ENCODE measurements around the gene OMA1.
"Not testable (repeated sequence)": the region's sequence is repeated elsewhere in the genome, so short reads cannot be mapped to it uniquely, and the experiment has no call there.

Gene OMA1

GRCh38 chr1:58573705-58574591 is 27.4 kb upstream of the OMA1 start:
- peak in 1 of 2 donors; percentile 32 for DNase-seq (ENCODE audit: low read depth in 2 of 2)

DNA sequence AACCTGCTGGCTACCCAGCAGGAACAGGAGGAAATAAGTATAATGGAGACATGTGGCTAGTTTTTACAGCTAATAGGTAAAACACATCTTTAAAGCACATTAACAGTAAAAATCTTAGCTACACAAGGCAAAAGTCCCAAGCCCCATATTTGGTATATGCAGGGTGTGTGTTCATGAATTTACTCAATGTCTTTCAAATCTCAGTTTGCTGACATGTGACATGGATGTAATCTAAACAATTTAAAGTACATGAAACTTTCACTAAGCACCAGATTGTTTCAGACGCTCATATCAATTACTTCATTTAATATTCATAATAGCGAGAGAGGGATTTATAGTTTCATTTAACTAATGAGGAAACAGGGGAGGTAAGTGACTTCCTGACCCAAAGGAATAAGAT is 26.6 kb upstream of the OMA1 start:
- DNase-seq (ENCODE audit: low read depth in 2 of 2): no peak

DNA sequence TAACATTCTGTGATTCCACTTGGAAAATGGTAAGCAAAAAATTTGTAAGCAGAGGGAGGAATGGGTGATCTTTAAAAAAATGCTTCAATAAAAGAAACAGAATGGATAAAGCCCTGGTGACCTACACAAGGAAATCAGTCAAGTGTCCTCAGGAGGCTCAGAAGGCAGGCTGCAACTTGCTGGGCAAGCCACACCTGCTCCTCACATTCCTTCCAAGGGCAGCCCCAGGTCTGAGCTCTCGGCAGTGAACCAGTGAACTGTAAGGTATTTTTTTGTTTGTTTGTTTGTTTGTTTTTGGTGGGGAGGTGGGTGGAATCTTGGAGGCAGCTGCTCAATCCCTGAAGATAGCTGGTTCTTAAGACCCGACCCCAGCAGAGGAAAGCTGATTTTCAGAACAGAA is 26.2 kb upstream of the OMA1 start:
- no peak for DNase-seq (ENCODE audit: low read depth in 2 of 2)

DNA sequence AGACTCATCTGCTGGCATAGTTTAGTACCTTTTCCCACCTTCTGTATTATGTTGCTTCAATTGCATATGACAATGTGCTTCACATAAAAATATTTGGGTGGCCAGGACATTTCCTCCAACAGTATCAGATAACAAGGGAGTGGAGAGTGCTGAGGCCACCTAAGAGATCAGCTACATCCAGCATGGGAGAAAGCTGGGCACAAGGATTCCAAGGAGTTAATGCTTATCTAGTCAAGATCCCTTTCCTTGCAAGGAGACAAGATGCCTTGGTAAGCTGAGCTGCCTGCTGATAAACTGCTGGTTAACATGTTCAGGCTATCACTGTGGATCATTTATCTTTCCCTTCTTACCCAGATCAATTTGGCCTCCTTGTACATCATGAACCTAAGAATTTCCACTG is 25.1 kb upstream of the OMA1 start:
- DNase-seq (ENCODE audit: low read depth in 2 of 2): no peak

GRCh38 chr1:58570817-58571216 is 24.3 kb upstream of the OMA1 start:
- DNase-seq (ENCODE audit: low read depth in 2 of 2): no peak

DNA sequence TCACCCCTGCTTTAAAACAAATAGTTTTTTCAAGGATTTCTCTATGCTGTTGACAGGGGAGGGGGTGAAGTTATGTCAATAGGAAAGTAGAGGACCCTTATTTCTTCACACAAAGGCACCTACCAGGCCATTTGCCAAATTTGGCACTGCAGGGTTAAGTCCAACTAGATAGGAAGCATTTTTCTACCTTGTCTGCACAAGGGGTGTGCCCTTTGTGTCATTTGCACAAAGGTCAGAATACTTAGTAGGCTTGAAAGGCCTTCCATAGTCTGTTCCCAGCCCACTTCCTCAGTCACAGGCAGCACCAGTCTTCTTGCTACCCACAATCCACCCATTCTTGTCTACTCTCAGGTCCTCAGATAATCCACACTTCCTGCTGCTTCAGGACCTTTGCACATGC is 23.6 kb upstream of the OMA1 start:
- no peak for DNase-seq (ENCODE audit: low read depth in 2 of 2)

DNA sequence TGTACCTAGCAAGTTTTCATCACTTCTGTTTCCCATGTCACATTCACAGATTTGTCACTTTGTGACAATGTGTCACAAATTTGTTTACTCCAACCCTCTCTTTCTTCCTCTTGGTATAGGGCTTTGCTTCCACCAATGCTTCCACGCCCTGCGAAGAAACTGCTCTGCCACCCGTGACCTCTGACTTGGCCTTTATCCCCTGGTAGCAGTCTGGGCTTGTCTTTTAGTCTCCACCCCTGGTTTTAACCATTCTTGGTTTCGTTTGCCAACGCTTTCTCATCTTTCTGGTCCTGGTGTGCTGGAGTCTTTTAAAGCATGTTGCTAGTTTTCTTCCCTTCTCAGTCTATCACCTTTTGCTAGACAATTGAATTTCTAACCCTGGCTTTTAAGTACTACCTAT is 22.4 kb upstream of the OMA1 start:
- DNase-seq (ENCODE audit: low read depth in 2 of 2): no peak

DNA sequence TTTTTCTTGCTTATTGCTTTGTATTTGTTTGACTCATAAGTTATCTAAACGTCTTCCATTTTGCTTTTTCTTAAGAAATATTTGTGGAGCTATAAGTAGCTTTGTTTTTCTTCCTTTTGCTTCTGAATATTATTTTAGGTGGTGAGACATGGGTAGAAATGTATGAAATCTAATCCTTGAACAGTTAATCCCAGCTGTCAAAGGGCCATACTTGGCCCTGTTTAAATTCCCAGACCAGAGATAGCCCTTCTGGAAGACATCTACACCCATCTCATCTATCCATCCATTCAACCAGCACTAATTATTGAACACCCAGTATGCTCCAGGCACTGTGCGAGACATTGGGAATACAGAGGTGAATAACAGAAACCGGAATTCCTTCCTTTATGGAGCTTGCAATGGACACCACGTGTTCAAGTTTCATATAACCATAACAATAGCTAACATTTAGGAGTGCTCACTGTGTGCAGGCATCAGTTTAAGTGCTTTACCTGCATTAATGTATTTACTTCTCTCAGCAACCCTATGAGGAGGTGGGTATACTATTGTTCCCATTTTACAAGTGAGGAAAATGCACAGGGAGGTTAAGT is 21.8 kb upstream of the OMA1 start:
- no peak for DNase-seq (ENCODE audit: low read depth in 2 of 2)

- no peak for DNase-seq (ENCODE audit: low read depth in 2 of 2)
These were observed 19.8 kb upstream of the OMA1 start for GRCh38 chr1:58566339-58566738.

DNA sequence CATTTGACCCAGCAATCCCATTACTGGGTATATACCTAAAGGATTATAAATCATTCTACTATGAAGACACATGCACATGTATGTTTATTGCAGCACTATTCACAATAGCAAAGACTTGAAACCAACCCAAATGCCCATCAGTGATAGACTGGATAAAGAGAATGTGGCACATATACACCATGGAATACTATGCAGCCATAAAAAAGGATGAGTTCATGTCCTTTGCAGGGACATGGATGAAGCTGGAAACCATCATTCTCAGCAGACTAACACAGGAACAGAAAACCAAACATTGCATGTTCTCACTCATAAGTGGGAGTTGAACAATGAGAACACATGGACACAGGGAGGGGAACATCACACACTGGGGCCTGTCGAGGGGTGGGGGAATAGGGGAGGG is 17.2 kb upstream of the OMA1 start:
- not testable (repeated sequence) for DNase-seq (ENCODE audit: low read depth in 2 of 2)

GRCh38 chr1:58561633-58562032 is 15.1 kb upstream of the OMA1 start:
- no peak for DNase-seq (ENCODE audit: low read depth in 2 of 2)

DNA sequence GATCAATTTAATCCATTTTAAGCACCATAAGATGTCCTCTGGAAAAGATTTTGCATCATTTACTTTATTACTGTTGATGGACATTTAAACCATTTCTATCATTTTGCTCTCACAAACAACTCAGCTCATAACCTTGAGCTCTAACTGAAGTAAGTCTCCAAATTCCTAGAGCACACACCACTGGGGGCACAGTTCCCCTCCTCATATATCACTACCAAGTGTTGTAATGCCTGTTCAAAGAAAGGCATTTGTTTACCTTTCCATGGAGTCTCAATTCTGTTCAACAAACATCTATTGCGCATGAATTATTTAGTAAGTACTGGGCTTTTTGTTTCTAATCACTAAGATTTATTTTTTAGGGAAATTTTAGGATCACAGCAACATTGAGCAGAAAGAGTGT is 8.9 kb upstream of the OMA1 start:
- no peak for DNase-seq (ENCODE audit: low read depth in 2 of 2)

DNA sequence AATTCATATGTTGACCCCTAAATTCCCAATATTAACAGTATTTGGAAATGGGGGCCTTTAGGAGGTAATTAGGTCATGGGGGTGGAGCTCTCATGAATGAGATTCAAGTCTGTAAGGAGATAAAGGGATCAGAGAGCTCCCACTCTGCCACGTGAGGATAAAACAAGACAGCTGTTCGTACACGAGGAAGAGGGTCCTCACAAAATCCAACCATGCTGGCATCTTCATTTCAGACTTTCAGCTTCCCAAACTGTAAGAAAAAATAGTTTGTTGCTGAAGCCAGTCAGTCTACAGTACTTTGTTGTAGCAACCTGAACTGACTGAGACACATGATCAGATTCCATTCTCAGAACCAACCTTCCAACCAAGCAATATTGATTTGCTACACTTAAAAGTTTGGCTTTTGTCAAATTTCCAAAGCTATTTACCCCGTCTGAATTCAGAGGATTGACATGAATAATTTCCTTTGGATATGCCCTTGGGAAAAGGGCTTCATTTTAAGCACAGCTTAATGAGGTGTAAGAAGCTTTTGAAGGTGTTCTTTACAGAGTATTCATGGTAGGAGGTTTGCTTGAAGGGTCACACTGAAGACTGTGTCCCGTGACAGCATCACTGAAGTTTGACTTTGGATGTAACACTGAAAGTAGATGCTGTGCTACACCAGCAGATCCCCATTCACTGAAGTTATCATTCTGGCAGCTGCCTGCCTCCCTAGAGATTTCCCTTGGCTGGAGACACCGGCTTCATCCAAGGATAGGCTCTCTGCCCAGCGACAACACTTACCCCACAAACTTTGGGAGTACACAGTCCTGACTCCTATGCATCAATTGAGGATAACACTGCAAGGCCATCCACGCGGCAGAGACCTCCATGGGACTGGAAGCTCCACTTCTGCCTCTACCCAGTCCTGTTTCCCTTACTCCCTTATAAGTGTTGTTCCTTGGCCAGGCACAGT is 4.9 kb upstream of the OMA1 start:
- DNase-seq (ENCODE audit: low read depth in 2 of 2): no peak

- not testable (repeated sequence) for DNase-seq (ENCODE audit: low read depth in 2 of 2)
These were observed 2.8 kb upstream of the OMA1 start for GRCh38 chr1:58549291-58549690.

GRCh38 chr1:58548371-58548770 is 1.8 kb upstream of the OMA1 start:
- no peak for DNase-seq (ENCODE audit: low read depth in 2 of 2)

- DNase-seq (ENCODE audit: low read depth in 2 of 2): peak; percentile 55 to 64
These were observed 671 bp downstream of the OMA1 start for GRCh38 chr1:58545591-58546519.

DNA sequence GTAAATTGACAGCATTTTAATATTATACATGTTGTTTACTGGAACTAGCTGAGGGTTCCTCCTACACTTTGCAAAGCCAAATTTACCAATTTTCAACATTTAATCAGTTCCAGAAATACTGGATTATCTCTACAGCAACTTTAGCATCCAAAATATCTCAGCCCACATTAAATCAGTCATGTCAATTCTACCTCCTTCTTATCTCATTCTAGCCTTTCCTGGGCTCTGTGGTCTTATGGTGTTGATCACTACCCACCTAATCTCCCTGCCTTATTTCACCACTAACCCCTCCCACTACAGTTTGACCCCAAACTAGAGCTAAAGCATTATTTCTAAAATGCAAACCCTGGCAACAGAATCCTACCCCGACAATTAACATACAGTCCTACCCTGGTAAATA is 3.3 kb downstream of the OMA1 start:
- DNase-seq (ENCODE audit: low read depth in 2 of 2): no peak

DNA sequence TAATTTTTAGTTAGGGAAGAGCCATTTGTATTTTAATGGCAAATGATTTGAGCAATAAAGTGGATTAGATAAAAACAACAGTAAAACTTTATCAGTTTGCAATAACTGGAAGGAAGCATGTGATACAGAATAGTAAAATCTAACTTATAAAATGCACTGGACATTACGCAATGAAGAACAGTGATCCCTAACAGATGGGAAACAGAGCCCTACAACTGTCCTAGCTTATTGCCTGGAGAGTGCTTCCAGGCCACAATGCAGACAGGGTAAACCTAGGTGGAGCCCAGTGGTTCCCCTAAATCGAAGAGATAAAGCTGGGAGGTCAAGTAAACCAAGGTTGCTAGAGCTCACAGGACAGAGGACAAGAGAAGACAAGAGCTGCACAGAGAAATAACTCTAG is 7.0 kb downstream of the OMA1 start:
- DNase-seq (ENCODE audit: low read depth in 2 of 2): no peak

DNA sequence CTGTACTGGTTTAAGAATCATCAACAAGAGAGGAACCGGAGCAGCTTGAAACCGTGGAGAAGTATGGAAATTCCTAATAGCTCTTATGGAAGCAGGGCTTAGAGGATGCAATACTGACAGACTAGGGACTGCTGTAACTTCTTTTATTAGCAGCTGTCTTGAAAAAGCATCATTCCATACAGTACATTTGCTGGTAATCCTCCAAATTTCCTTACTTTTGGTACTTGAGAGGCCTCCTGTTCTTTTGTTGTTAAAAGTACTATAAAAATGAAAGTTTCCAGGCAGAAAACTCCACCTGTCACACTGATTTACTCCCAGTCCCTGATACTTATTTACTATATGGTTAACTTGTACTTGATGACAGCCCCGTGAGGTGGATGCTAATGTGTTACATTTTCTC is 7.7 kb downstream of the OMA1 start:
- DNase-seq (ENCODE audit: low read depth in 2 of 2): no peak

DNA sequence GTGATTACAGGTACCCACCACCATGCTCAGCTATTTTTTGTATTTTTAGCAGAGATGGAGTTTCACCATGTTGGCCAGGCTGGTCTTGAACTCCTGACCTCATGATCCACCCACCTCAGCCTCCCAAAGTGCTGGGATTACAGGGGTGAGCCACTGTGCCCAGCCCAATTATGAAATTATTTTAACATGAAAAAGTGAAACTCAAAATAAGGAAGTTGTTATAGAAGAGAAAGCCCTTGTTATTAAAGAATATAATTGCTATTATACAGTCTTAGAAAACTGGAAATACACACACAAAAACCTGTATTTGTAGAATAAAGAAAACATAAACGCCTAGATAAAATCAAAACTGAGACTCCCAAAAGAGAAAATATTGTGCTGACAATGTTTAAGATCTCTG is 14.7 kb downstream of the OMA1 start:
- DNase-seq (ENCODE audit: low read depth in 2 of 2): not testable (repeated sequence)

GRCh38 chr1:58529284-58529683 is 17.2 kb downstream of the OMA1 start:
- no peak for DNase-seq (ENCODE audit: low read depth in 2 of 2)
